ENCODE measurements around the gene ADO.
A peak's percentile ranks its signal among the peaks of the same experiment; 100 is the strongest.

Gene ADO

GRCh38 chr10:62817766-62818425 is 13.4 kb downstream of the ADO start:
- Mint-ChIP-seq H3K27me3 (peaks cover 8% of the 10 kb centered on the region), H3K4me1 (peaks cover 30% of the 10 kb centered on the region)

GRCh38 chr10:62818426-62819011 is 14.0 kb downstream of the ADO start:
- H3K4me3 Mint-ChIP-seq = peak overlapping the region; percentile 91
- peak; percentile 8 for ATAC-seq (ENCODE audit: low read depth)
- no peak overlapping the region for H3K27ac Mint-ChIP-seq
- peaks cover 30% of the 10 kb centered on the region for H3K4me1 Mint-ChIP-seq
- H3K9me3 Mint-ChIP-seq = no peaks in the 10 kb centered on the region
- DNase-seq (ENCODE audit: low spot score in 2 of 2) = peak; percentile 38 to 63
- H3K36me3 Mint-ChIP-seq = peaks cover 3% of the 10 kb centered on the region
- peaks cover 8% of the 10 kb centered on the region for H3K27me3 Mint-ChIP-seq

More at GRCh38 chr10:62817766-62818425, 13.4 kb downstream of the ADO start:
- Mint-ChIP-seq H3K4me3 (peak overlapping the region; percentile 91), H3K27ac (peak overlapping the region; percentile 89), H3K9me3 (no peaks in the 10 kb centered on the region), H3K36me3 (peaks cover 3% of the 10 kb centered on the region)
- ATAC-seq (ENCODE audit: low read depth) (peak; percentile 37), DNase-seq (ENCODE audit: low spot score in 2 of 2) (peak; percentile 67 to 76)

- H3K27ac Mint-ChIP-seq = no peak overlapping the region
These were observed 14.8 kb downstream of the ADO start for GRCh38 chr10:62819141-62819920.

GRCh38 chr10:62820586-62820985 is 16.1 kb downstream of the ADO start:
- peaks cover 18% of the 10 kb centered on the region for H3K4me1 Mint-ChIP-seq
- H3K27ac Mint-ChIP-seq = no peak overlapping the region
- H3K9me3 Mint-ChIP-seq = no peaks in the 10 kb centered on the region
- H3K4me3 Mint-ChIP-seq = no peak overlapping the region
- no peaks in the 10 kb centered on the region for H3K36me3 Mint-ChIP-seq
- H3K27me3 Mint-ChIP-seq = peaks cover 4% of the 10 kb centered on the region
- DNase-seq (ENCODE audit: low spot score in 2 of 2) (no peak), ATAC-seq (ENCODE audit: low read depth) (no peak)

More at GRCh38 chr10:62819141-62819920, 14.8 kb downstream of the ADO start:
- Mint-ChIP-seq H3K36me3 (no peaks in the 10 kb centered on the region), H3K9me3 (no peaks in the 10 kb centered on the region), H3K4me1 (peaks cover 23% of the 10 kb centered on the region), H3K4me3 (peak overlapping the region; percentile 8), H3K27me3 (peaks cover 4% of the 10 kb centered on the region)
- no peak for DNase-seq (ENCODE audit: low spot score in 2 of 2)
- ATAC-seq (ENCODE audit: low read depth) = no peak

- Mint-ChIP-seq H3K4me3 (no peak overlapping the region), H3K27ac (no peak overlapping the region), H3K4me1 (peaks cover 6% of the 10 kb centered on the region), H3K27me3 (no peaks in the 10 kb centered on the region), H3K9me3 (no peaks in the 10 kb centered on the region), H3K36me3 (no peaks in the 10 kb centered on the region)
- DNase-seq (ENCODE audit: low spot score in 2 of 2) = no peak
- ATAC-seq (ENCODE audit: low read depth) = no peak
These were observed 21.8 kb downstream of the ADO start for GRCh38 chr10:62826273-62826672.

GRCh38 chr10:62829622-62830021 is 25.1 kb downstream of the ADO start:
- DNase-seq (ENCODE audit: low spot score in 2 of 2) = no peak
- Mint-ChIP-seq H3K4me3 (no peak overlapping the region), H3K27me3 (peaks cover 2% of the 10 kb centered on the region), H3K9me3 (peaks cover 2% of the 10 kb centered on the region), H3K4me1 (peaks cover 6% of the 10 kb centered on the region), H3K36me3 (no peaks in the 10 kb centered on the region), H3K27ac (no peak overlapping the region)
- no peak for ATAC-seq (ENCODE audit: low read depth)

- H3K4me3 Mint-ChIP-seq = no peak overlapping the region
- H3K4me1 Mint-ChIP-seq = peaks cover 6% of the 10 kb centered on the region
- peaks cover 2% of the 10 kb centered on the region for H3K9me3 Mint-ChIP-seq
- H3K36me3 Mint-ChIP-seq = no peaks in the 10 kb centered on the region
- H3K27me3 Mint-ChIP-seq = peaks cover 2% of the 10 kb centered on the region
- DNase-seq (ENCODE audit: low spot score in 2 of 2) (no peak), ATAC-seq (ENCODE audit: low read depth) (no peak)
- no peak overlapping the region for H3K27ac Mint-ChIP-seq
These were observed 26.2 kb downstream of the ADO start for GRCh38 chr10:62830679-62831078.

GRCh38 chr10:62831346-62831745 is 26.8 kb downstream of the ADO start:
- DNase-seq (ENCODE audit: low spot score in 2 of 2) (no peak), ATAC-seq (ENCODE audit: low read depth) (no peak)
- Mint-ChIP-seq H3K27ac (no peak overlapping the region), H3K36me3 (no peaks in the 10 kb centered on the region), H3K4me3 (no peak overlapping the region), H3K4me1 (peaks cover 3% of the 10 kb centered on the region), H3K9me3 (peaks cover 2% of the 10 kb centered on the region), H3K27me3 (peaks cover 2% of the 10 kb centered on the region)

GRCh38 chr10:62839590-62839989 is 35.1 kb downstream of the ADO start:
- ATAC-seq (ENCODE audit: low read depth) (no peak), DNase-seq (ENCODE audit: low spot score in 2 of 2) (no peak)
- no peak overlapping the region for H3K27ac Mint-ChIP-seq
- H3K4me3 Mint-ChIP-seq = no peak overlapping the region
- no peaks in the 10 kb centered on the region for H3K27me3 Mint-ChIP-seq
- H3K9me3 Mint-ChIP-seq = no peaks in the 10 kb centered on the region
- H3K36me3 Mint-ChIP-seq = no peaks in the 10 kb centered on the region
- peaks cover 3% of the 10 kb centered on the region for H3K4me1 Mint-ChIP-seq

- Mint-ChIP-seq H3K9me3 (no peaks in the 10 kb centered on the region), H3K4me1 (peaks cover 6% of the 10 kb centered on the region), H3K4me3 (no peak overlapping the region), H3K36me3 (no peaks in the 10 kb centered on the region), H3K27ac (no peak overlapping the region), H3K27me3 (no peaks in the 10 kb centered on the region)
- ATAC-seq (ENCODE audit: low read depth) (peak; percentile 32), DNase-seq (ENCODE audit: low spot score in 2 of 2) (no peak)
These were observed 38.5 kb downstream of the ADO start for GRCh38 chr10:62842983-62843382.

- no peak overlapping the region for H3K27ac Mint-ChIP-seq
- H3K4me1 Mint-ChIP-seq = peaks cover 6% of the 10 kb centered on the region
- H3K9me3 Mint-ChIP-seq = no peaks in the 10 kb centered on the region
- no peak overlapping the region for H3K4me3 Mint-ChIP-seq
- ATAC-seq (ENCODE audit: low read depth) (no peak), DNase-seq (ENCODE audit: low spot score in 2 of 2) (no peak)
- no peaks in the 10 kb centered on the region for H3K27me3 Mint-ChIP-seq
- H3K36me3 Mint-ChIP-seq = no peaks in the 10 kb centered on the region
These were observed 39.1 kb downstream of the ADO start for GRCh38 chr10:62843600-62843999.

- Mint-ChIP-seq H3K27ac (no peak overlapping the region), H3K36me3 (no peaks in the 10 kb centered on the region), H3K9me3 (no peaks in the 10 kb centered on the region), H3K4me3 (no peak overlapping the region), H3K27me3 (no peaks in the 10 kb centered on the region), H3K4me1 (peaks cover 6% of the 10 kb centered on the region)
- no peak for DNase-seq (ENCODE audit: low spot score in 2 of 2)
- no peak for ATAC-seq (ENCODE audit: low read depth)
These were observed 39.9 kb downstream of the ADO start for GRCh38 chr10:62844280-62845011.

GRCh38 chr10:62847433-62847832 is 42.9 kb downstream of the ADO start:
- no peak for ATAC-seq (ENCODE audit: low read depth)
- Mint-ChIP-seq H3K36me3 (no peaks in the 10 kb centered on the region), H3K27ac (no peak overlapping the region), H3K27me3 (no peaks in the 10 kb centered on the region), H3K4me1 (peaks cover 20% of the 10 kb centered on the region), H3K9me3 (no peaks in the 10 kb centered on the region), H3K4me3 (no peak overlapping the region)
- DNase-seq (ENCODE audit: low spot score in 2 of 2) = no peak

- no peak for DNase-seq (ENCODE audit: low spot score in 2 of 2)
- no peak overlapping the region for H3K27ac Mint-ChIP-seq
- no peaks in the 10 kb centered on the region for H3K9me3 Mint-ChIP-seq
- H3K4me3 Mint-ChIP-seq = no peak overlapping the region
- peak; percentile 32 for ATAC-seq (ENCODE audit: low read depth)
- H3K27me3 Mint-ChIP-seq = no peaks in the 10 kb centered on the region
- no peaks in the 10 kb centered on the region for H3K36me3 Mint-ChIP-seq
- peaks cover 32% of the 10 kb centered on the region for H3K4me1 Mint-ChIP-seq
These were observed 46.1 kb downstream of the ADO start for GRCh38 chr10:62850646-62851045.
